Measurements from ENCODE around the gene CAPZB. TPM values are rescaled to one million over a fixed set of nuclear protein-coding genes. Genes with fewer than 3 reads are reported as not detected.

Gene CAPZB
- total RNA-seq, 2 experiments from 2014 or later = 335 to 340 TPM

- DNase-seq = no peak
- Mint-ChIP-seq H3K27ac (peak overlapping the region; percentile 65), H3K4me3 (no peak overlapping the region), H3K36me3 (ENCODE audit: low read depth) (peaks cover 20% of the 10 kb centered on the region), H3K27me3 (no peaks in the 10 kb centered on the region), H3K4me1 (ENCODE audit: low read depth) (peaks cover 74% of the 10 kb centered on the region), H3K9me3 (no peaks in the 10 kb centered on the region)
- CTCF ChIA-PET = interaction anchor here (0.6 to 6.0 kb wide), 2 partner anchors 36 to 171 kb away, joined by 3 to 20 read pairs; no protein-coding TSS in a partner anchor
- no peak for TF ChIP-seq CTCF (IDR thresholded peaks at IDR 0.05)
- POLR2A ChIA-PET = no interaction called here
- intact Hi-C loops (cut with micrococcal nuclease) = no loop called here
- ATAC-seq = no peak
These were observed 73.7 kb downstream of the CAPZB start for GRCh38 chr1:19411612-19412011.

GRCh38 chr1:19410393-19410792 is 74.9 kb downstream of the CAPZB start:
- H3K36me3 Mint-ChIP-seq (ENCODE audit: low read depth) = peaks cover 17% of the 10 kb centered on the region
- H3K27me3 Mint-ChIP-seq = no peaks in the 10 kb centered on the region
- TF ChIP-seq CTCF (IDR thresholded peaks at IDR 0.05) = no peak
- DNase-seq = no peak
- intact Hi-C loops (cut with micrococcal nuclease) = no loop called here
- CTCF ChIA-PET = interaction anchor here (0.8 to 6.0 kb wide), 3 partner anchors 12 to 172 kb away, joined by 3 to 20 read pairs (median 4); no protein-coding TSS in a partner anchor
- peak overlapping the region; percentile 4 for H3K27ac Mint-ChIP-seq
- H3K4me3 Mint-ChIP-seq = no peak overlapping the region
- peaks cover 80% of the 10 kb centered on the region for H3K4me1 Mint-ChIP-seq (ENCODE audit: low read depth)
- H3K9me3 Mint-ChIP-seq = no peaks in the 10 kb centered on the region
- no peak for ATAC-seq
- POLR2A ChIA-PET = interaction anchor here (1.0 kb wide), 1 partner anchor 11 kb away, joined by 3 read pairs; no protein-coding TSS in a partner anchor

- Mint-ChIP-seq H3K27me3 (no peaks in the 10 kb centered on the region), H3K27ac (no peak overlapping the region), H3K9me3 (no peaks in the 10 kb centered on the region), H3K4me3 (no peak overlapping the region), H3K4me1 (ENCODE audit: low read depth) (peaks cover 79% of the 10 kb centered on the region), H3K36me3 (ENCODE audit: low read depth) (peaks cover 14% of the 10 kb centered on the region)
- TF ChIP-seq CTCF (IDR thresholded peaks at IDR 0.05) = no peak
- CTCF ChIA-PET = interaction anchor here (0.8 to 6.0 kb wide), 5 partner anchors 10 to 173 kb away, joined by 3 to 20 read pairs (median 3); no protein-coding TSS in a partner anchor
- POLR2A ChIA-PET = interaction anchor here (1.0 kb wide), 1 partner anchor 12 kb away, joined by 3 read pairs; no protein-coding TSS in a partner anchor
- ATAC-seq = no peak
- DNase-seq = no peak
- intact Hi-C loops (cut with micrococcal nuclease) = no loop called here
These were observed 75.6 kb downstream of the CAPZB start for GRCh38 chr1:19409477-19410341.

GRCh38 chr1:19407494-19408096 is 77.7 kb downstream of the CAPZB start:
- Mint-ChIP-seq H3K36me3 (ENCODE audit: low read depth) (peaks cover 15% of the 10 kb centered on the region), H3K4me3 (no peak overlapping the region), H3K27me3 (no peaks in the 10 kb centered on the region), H3K27ac (peak overlapping the region; percentile 50), H3K4me1 (ENCODE audit: low read depth) (peaks cover 75% of the 10 kb centered on the region), H3K9me3 (no peaks in the 10 kb centered on the region)
- DNase-seq = no peak
- intact Hi-C loops (cut with micrococcal nuclease) = no loop called here
- no peak for ATAC-seq
- no peak for TF ChIP-seq CTCF (IDR thresholded peaks at IDR 0.05)
- ChIA-PET CTCF (interaction anchor here (1.0 to 2.7 kb wide), 4 partner anchors 15 to 246 kb away, joined by 3 to 8 read pairs (median 6); no protein-coding TSS in a partner anchor), POLR2A (interaction anchor here (1.0 to 1.3 kb wide), 2 partner anchors 10 to 14 kb away, joined by 3 read pairs; no protein-coding TSS in a partner anchor)

Data from activated CD8-positive, alpha-beta T cell treated with anti-CD3 and anti-CD28 coated beads for 36 hours (primary cell).